OCI-LY7 (cell line): ENCODE measurements around the gene ZNF75A. TPM values are rescaled to one million over a fixed set of nuclear protein-coding genes. Genes with fewer than 3 reads are reported as not detected.

Experiments
- BruUV-seq: library from RNA; stranded (reverse); fragments of 400-500 nt; replicated peaks from 2 replicates; lab custom pipeline; 2021; lab: Mats Ljungman, UMichigan
- CTCF ChIA-PET: fragments of 300-600 bp; sonication (Branson Sonifier 250); formaldehyde crosslinking; loops from one replicate; lab custom pipeline; 2022; ENCODE audit warnings: antibody characterized with exemption; ENCODE audit not compliant: unreplicated experiment; lab: Charles Lee
- POLR2A ChIA-PET: fragments of 300-600 bp; sonication (Branson Sonifier 250); formaldehyde crosslinking; loops from one replicate; lab custom pipeline; 2022; ENCODE audit warnings: antibody characterized with exemption; lab: Charles Lee
- DNase-seq: peaks from one replicate; pipeline ENCODE4 v3.0.0-alpha.2; 2015; ENCODE audit warnings: low spot score
- H2AFZ ChIP-seq: fragments of 200-600 bp; sonication (generic), shearing (Covaris generic); 2 replicates; pipeline ENCODE4 v1.6.1; 2014; ENCODE audit warnings: mild to moderate bottlenecking, antibody characterized with exemption, low read length, moderate library complexity
- H3K27ac ChIP-seq: fragments of 200-600 bp; sonication (generic); 2 replicates; pipeline ENCODE4 v1.5.1; 2014; ENCODE audit warnings: mixed run types, low read depth, mild to moderate bottlenecking, moderate library complexity, low read length, inconsistent platforms; ENCODE audit not compliant: poor library complexity, severe bottlenecking
- H3K36me3 ChIP-seq: fragments of 200-600 bp; sonication (generic); 2 replicates; pipeline ENCODE4 v1.6.1; 2014; ENCODE audit warnings: mild to moderate bottlenecking, antibody characterized with exemption, low read length, moderate library complexity, mixed read lengths; ENCODE audit not compliant: insufficient read depth
- H3K4me1 ChIP-seq: fragments of 200-600 bp; sonication (generic); 2 replicates; pipeline ENCODE4 v1.5.1; 2014; ENCODE audit warnings: mild to moderate bottlenecking, low read length; ENCODE audit not compliant: insufficient read depth, poor library complexity, severe bottlenecking
- H3K4me2 ChIP-seq: fragments of 200-600 bp; sonication (generic); 2 replicates; pipeline ENCODE4 v1.6.1; 2014; ENCODE audit warnings: mild to moderate bottlenecking, low read length
- H3K4me3 ChIP-seq: fragments of 200-600 bp; sonication (generic); 2 replicates; pipeline ENCODE4 v1.5.1; 2014; ENCODE audit warnings: mild to moderate bottlenecking, low read depth, low read length; ENCODE audit not compliant: poor library complexity, severe bottlenecking
- H3K79me2 ChIP-seq: fragments of 200-600 bp; sonication (generic); 2 replicates; pipeline ENCODE4 v1.6.1; 2016; ENCODE audit warnings: low read depth, mild to moderate bottlenecking, low read length, moderate library complexity, mixed read lengths; ENCODE audit not compliant: insufficient read depth
- H3K9me2 ChIP-seq: fragments of 200-600 bp; sonication (generic); 2 replicates; pipeline ENCODE4 v1.6.1; 2016; ENCODE audit warnings: mild to moderate bottlenecking, low read length, mixed read lengths; ENCODE audit not compliant: insufficient read depth
- H3K9me3 ChIP-seq: fragments of 200-600 bp; sonication (generic); 2 replicates; pipeline ENCODE4 v1.6.1; 2014; ENCODE audit warnings: mild to moderate bottlenecking, mixed run types, low read length, mixed read lengths
- H4K20me1 ChIP-seq: fragments of 200-600 bp; sonication (generic); 2 replicates; pipeline ENCODE4 v1.6.1; 2014; ENCODE audit warnings: mild to moderate bottlenecking, antibody characterized with exemption, low read length, moderate library complexity, mixed read lengths; ENCODE audit not compliant: insufficient read depth
- CTCF ChIP-seq: fragments of 200-600 bp; sonication (generic); conservative IDR thresholded peaks from 2 replicates; pipeline ENCODE4 v1.5.1; 2014; ENCODE audit warnings: mild to moderate bottlenecking, antibody characterized with exemption, low read length, moderate library complexity, mixed read lengths
- EZH2phosphoT487 ChIP-seq: fragments of 200-600 bp; sonication (generic); IDR thresholded peaks from 2 replicates; pipeline ENCODE4 v1.6.1; 2018; ENCODE audit warnings: low read depth, borderline replicate concordance, mild to moderate bottlenecking, mixed run types, antibody characterized with exemption, low read length, moderate library complexity, mixed read lengths
- intact Hi-C: fragments of 100-400 bp; cut with micrococcal nuclease; formaldehyde crosslinking; loops from one replicate; pipeline ENCODE4 v1.10.0; 2022; ENCODE audit not compliant: unreplicated experiment
- total RNA-seq, 2 experiments: library from RNA; depleted of rRNA in 1 of 2; stranded (reverse); fragments of >200 nt in 1 of 2; shearing (Covaris generic) in 1 of 2; gene quantifications; 2 replicates each; pipeline ENCODE4 v1.2.3, GENCODE V29; 2014 to 2022

Gene ZNF75A
- total RNA-seq, 2 experiments from 2014 or later = 2.6 to 23.0 TPM

DNA sequence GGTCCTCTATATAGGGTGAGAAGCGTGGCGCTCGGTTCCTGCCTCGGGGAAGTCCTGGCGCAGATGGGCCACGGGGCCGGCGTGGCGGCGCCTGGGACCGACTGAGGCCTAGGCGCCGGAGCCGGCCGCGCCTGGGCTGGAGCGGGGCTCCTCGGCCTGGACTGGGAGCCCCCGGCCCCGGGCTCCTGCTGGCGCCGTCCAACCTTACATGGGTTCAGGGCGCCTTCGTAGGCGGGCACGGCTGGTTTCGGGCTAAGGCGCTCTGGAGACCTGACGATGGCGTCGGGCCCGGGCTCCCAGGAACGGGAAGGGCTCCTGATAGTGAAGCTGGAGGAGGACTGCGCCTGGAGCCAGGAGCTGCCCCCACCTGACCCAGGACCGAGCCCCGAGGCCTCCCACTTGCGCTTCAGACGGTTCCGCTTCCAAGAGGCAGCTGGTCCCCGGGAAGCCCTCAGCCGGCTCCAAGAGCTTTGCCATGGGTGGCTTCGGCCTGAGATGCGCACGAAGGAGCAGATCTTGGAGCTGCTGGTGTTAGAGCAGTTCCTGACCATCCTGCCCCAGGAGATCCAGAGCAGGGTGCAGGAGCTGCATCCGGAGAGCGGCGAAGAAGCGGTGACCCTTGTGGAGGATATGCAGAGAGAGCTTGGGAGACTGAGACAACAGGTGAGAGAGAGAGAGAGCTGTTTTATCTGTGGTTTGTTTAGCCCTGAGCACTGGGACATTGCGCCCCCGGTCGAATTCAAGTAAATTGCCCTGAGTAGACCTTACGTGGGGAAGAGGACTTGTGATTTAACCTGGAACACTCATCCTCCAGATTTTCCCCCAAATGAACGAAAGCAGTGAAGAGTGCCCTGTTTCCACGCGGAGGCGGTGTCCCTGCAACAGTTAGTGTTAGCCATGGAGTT lies 21.5 kb upstream of the ZNF75A start:
- H3K4me1 ChIP-seq = peaks cover 29% of the 10 kb centered on the region
- TSS peak; percentile 59 for BruUV-seq
- no peaks in the 10 kb centered on the region for H3K9me3 ChIP-seq
- H2AFZ ChIP-seq = peak overlapping the region; percentile 85; the same call in 1 of the 2 replicates
- H3K9me2 ChIP-seq = no peaks in the 10 kb centered on the region
- TF ChIP-seq CTCF = no peak
- no peak for TF ChIP-seq EZH2phosphoT487
- POLR2A ChIA-PET = interaction anchor here (0.5 to 2.0 kb wide), 4 partner anchors 10 to 118 kb away, joined by 3 to 5 read pairs (median 3); partner anchors contain the start of gene ZNF174
- H3K36me3 ChIP-seq = peaks cover 39% of the 10 kb centered on the region
- 0 out of 2 replicates have a peak, but pooled peaks cover 8% of the 10 kb centered on the region for H4K20me1 ChIP-seq
- DNase-seq = no peak
- H3K4me2 ChIP-seq = peak overlapping the region; percentile 98
- H3K27ac ChIP-seq = peak overlapping the region; percentile 86
- H3K4me3 ChIP-seq = peak overlapping the region; percentile 99
- intact Hi-C loops = loop anchor here (1.0 to 5.0 kb wide), 5 partner anchors 19 to 174 kb away; partner anchors contain the start of gene ZNF200
- CTCF ChIA-PET = interaction anchor here (0.6 to 0.8 kb wide), 3 partner anchors 18 to 35 kb away, joined by 3 read pairs; no protein-coding TSS in a partner anchor
- peaks cover 49% of the 10 kb centered on the region for H3K79me2 ChIP-seq

- no TSS peak for BruUV-seq
- Histone ChIP-seq H3K4me1 (peaks cover 29% of the 10 kb centered on the region), H2AFZ (no peak overlapping the region), H3K9me3 (no peaks in the 10 kb centered on the region), H3K79me2 (peaks cover 49% of the 10 kb centered on the region), H3K27ac (no peak overlapping the region), H4K20me1 (0 out of 2 replicates have a peak, but pooled peaks cover 8% of the 10 kb centered on the region), H3K4me2 (peak overlapping the region; percentile 98), H3K9me2 (no peaks in the 10 kb centered on the region), H3K36me3 (peaks cover 52% of the 10 kb centered on the region), H3K4me3 (peak overlapping the region; percentile 99)
- DNase-seq = no peak
- ChIA-PET CTCF (no interaction called here), POLR2A (interaction anchor here (0.6 kb wide), 1 partner anchor 188 kb away, joined by 3 read pairs; no protein-coding TSS in a partner anchor)
- TF ChIP-seq CTCF = no peak
- no peak for TF ChIP-seq EZH2phosphoT487
- intact Hi-C loops = no loop called here
Measured at GRCh38 chr16:3285131-3285530, 20.2 kb upstream of the ZNF75A start.
